B cell (primary cell): Measurements from ENCODE around the gene TBX3. TPM values are rescaled to one million over a fixed set of nuclear protein-coding genes. Genes with fewer than 3 reads are reported as not detected.

ENCODE experiments used
- ATAC-seq: fragments of 200-7000 bp; cut with Tn5 transposase; one replicate; pipeline ENCODE4 v1.10.0; 2021; ENCODE audit warnings: low read depth, mild to moderate bottlenecking, moderate number of reproducible peaks, moderate library complexity
- CTCF ChIA-PET: fragments of 350-600 bp; sonication (Branson Sonifier 250); formaldehyde crosslinking; loops from one replicate; lab custom pipeline; 2021; ENCODE audit warnings: antibody characterized with exemption, inconsistent platforms; lab: Charles Lee
- POLR2A ChIA-PET: fragments of 350-600 bp; sonication (Branson Sonifier 250); formaldehyde crosslinking; loops from one replicate; lab custom pipeline; 2021; ENCODE audit warnings: antibody characterized with exemption; lab: Charles Lee
- DNase-seq: peaks from one replicate; pipeline ENCODE4 v3.0.0; 2013
- H2AFZ ChIP-seq: 2 replicates; pipeline ENCODE4 v1.6.1; 2012; ENCODE audit warnings: mild to moderate bottlenecking, low read depth, low read length; ENCODE audit not compliant: insufficient read depth, poor library complexity, severe bottlenecking
- H3K27ac ChIP-seq, 2 donors: 1 replicate in 1 of 2; 2 replicates in 1 of 2; pipeline ENCODE4 v1.5.1; 2012 to 2013; ENCODE audit warnings: low read length in 2 of 2, mild to moderate bottlenecking in 2 of 2, moderate library complexity in 1 of 2
- H3K27me3 ChIP-seq, 4 experiments: fragments of 200-600 bp in 1 of 4; sonication (generic) in 1 of 4; replicated peaks in 1 of 4; 1 replicate in 2 of 4; 2 replicates in 2 of 4; pipeline versions ENCODE4 v1.6.1 to v1.7.0; 2013 to 2016; ENCODE audit warnings: low read length in 3 of 4, mild to moderate bottlenecking in 2 of 4, mixed read lengths in 1 of 4, moderate library complexity in 1 of 4; ENCODE audit not compliant: insufficient read depth in 4 of 4, control insufficient read depth in 3 of 4; ENCODE audit errors: control extremely low read depth in 1 of 4
- H3K36me3 ChIP-seq, 2 experiments: replicated peaks in 1 of 2; 1 replicate in 1 of 2; 2 replicates in 1 of 2; pipeline versions ENCODE4 v1.6.1 to v1.7.1; 2013; ENCODE audit warnings: low read length in 1 of 2; ENCODE audit not compliant: insufficient read depth in 2 of 2, control insufficient read depth in 1 of 2; ENCODE audit errors: control extremely low read depth in 1 of 2, extremely low read depth in 1 of 2
- H3K4me1 ChIP-seq, 2 donors: fragments of 200-600 bp in 1 of 2; sonication (generic) in 1 of 2; 1 replicate in 1 of 2; 2 replicates in 1 of 2; pipeline versions ENCODE4 v1.5.1 to v1.6.1; 2013 to 2017; ENCODE audit warnings: low read length in 2 of 2; ENCODE audit not compliant: control insufficient read depth in 2 of 2, insufficient read depth in 2 of 2
- H3K4me2 ChIP-seq: replicated peaks from 2 replicates; pipeline ENCODE3; 2012; ENCODE audit warnings: mild to moderate bottlenecking, low read depth, low read length; ENCODE audit not compliant: poor library complexity, severe bottlenecking
- H3K4me3 ChIP-seq, 5 experiments: fragments of 200-600 bp in 1 of 5; sonication (generic) in 1 of 5; 1 replicate in 3 of 5; 2 replicates in 2 of 5; pipeline versions ENCODE4 v1.5.1 to v1.7.0; 2011 to 2016; ENCODE audit warnings: low read length in 4 of 5, mild to moderate bottlenecking in 4 of 5, low read depth in 2 of 5, control low read depth in 1 of 5, moderate library complexity in 1 of 5; ENCODE audit not compliant: insufficient read depth in 1 of 5; ENCODE audit errors: control extremely low read depth in 1 of 5, extremely low read depth in 1 of 5
- H3K79me2 ChIP-seq: fragments of 200-600 bp; sonication (generic); one replicate; pipeline ENCODE4 v1.6.0; 2016; ENCODE audit warnings: low read length; ENCODE audit not compliant: control insufficient read depth, insufficient read depth
- H3K9ac ChIP-seq: fragments of 200-600 bp; sonication (generic); 2 replicates; pipeline ENCODE4 v1.6.1; 2017; ENCODE audit warnings: mild to moderate bottlenecking, low read length, moderate library complexity
- H3K9me3 ChIP-seq, 3 donors: one replicate each; pipeline versions ENCODE4 v1.6.1 to v1.7.1; 2013; ENCODE audit warnings: low read length in 2 of 3; ENCODE audit not compliant: control insufficient read depth in 2 of 3, insufficient read depth in 1 of 3; ENCODE audit errors: control extremely low read depth in 1 of 3
- H4K20me1 ChIP-seq: 2 replicates; pipeline ENCODE4 v1.6.0; 2012; ENCODE audit warnings: mild to moderate bottlenecking, low read length; ENCODE audit not compliant: insufficient read depth, control insufficient read depth, poor library complexity, severe bottlenecking
- H3K27ac Mint-ChIP-seq: one replicate; pipeline ENCODE4 v1.8.0; 2021; ENCODE audit warnings: mixed read lengths
- H3K27me3 Mint-ChIP-seq: one replicate; pipeline ENCODE4 v1.8.0; 2021; ENCODE audit warnings: mixed read lengths
- H3K4me1 Mint-ChIP-seq: one replicate; pipeline ENCODE4 v1.8.0; 2021; ENCODE audit warnings: mixed read lengths
- H3K4me3 Mint-ChIP-seq: one replicate; pipeline ENCODE4 v1.8.0; 2021; ENCODE audit warnings: mixed read lengths
- H3K9me3 Mint-ChIP-seq: one replicate; pipeline ENCODE4 v1.8.0; 2022; ENCODE audit warnings: mixed read lengths; ENCODE audit not compliant: insufficient read depth
- EZH2 ChIP-seq: IDR thresholded peaks from 2 replicates; pipeline ENCODE4 v1.6.1; 2012; ENCODE audit warnings: borderline replicate concordance, low read depth, mild to moderate bottlenecking, moderate library complexity, low read length; ENCODE audit not compliant: insufficient read depth, poor library complexity, severe bottlenecking
- WGBS: methylation state at CpG from one replicate; pipeline ENCODE4 v1.1.5; 2013; ENCODE audit warnings: missing lambda C conversion rate; ENCODE audit not compliant: insufficient coverage; 5-methylcytosine and 5-hydroxymethylcytosine counted together
- intact Hi-C: fragments of 100-400 bp; cut with micrococcal nuclease; formaldehyde crosslinking; loops from one replicate; pipeline ENCODE4 v1.10.0; 2022
- polyA plus RNA-seq: library from polyadenylated mRNA; depleted of rRNA; stranded (reverse); fragments of >200 nt; gene quantifications from 2 replicates; pipeline ENCODE4 v1.2.3, GENCODE V29; 2012
- total RNA-seq, 2 donors: library from RNA; stranded (reverse); fragments of 120-200 nt in 1 of 2; gene quantifications; 1 replicate in 1 of 2; 2 replicates in 1 of 2; pipeline versions ENCODE4 v1.2.3 to v1.2.4, GENCODE V29; 2013 to 2022
- TF ChIP-seq, protein P1 (sequence below): fragments of 200-600 bp; IDR thresholded peaks from one replicate; pipeline ENCODE4 v1.8.0; 2022; ENCODE audit warnings: antibody characterized with exemption, mild to moderate bottlenecking

TBX3 gene
- total and polyA plus RNA-seq, 2 donors (not counting 1 experiment from before 2014, with no cell fraction given): not detected

- Histone ChIP-seq H3K4me3 (no peak overlapping the region), H4K20me1 (no peaks in the 10 kb centered on the region), H3K79me2 (no peaks in the 10 kb centered on the region), H3K27ac (no peak overlapping the region), H3K4me1 (no peaks in the 10 kb centered on the region), H3K4me2 (no peak overlapping the region), H2AFZ (no peak overlapping the region), H3K9me3 (peaks cover 0 to 10% (median 2%) of the 10 kb centered on the region in 3 donors), H3K9ac (no peak overlapping the region), H3K36me3 (no peaks in the 10 kb centered on the region), H3K27me3 (peaks cover 0 to 42% (median 26%) of the 10 kb centered on the region in 4 experiments)
- WGBS: 3% methylated on average over 3 of the region's 3 CpGs
- TF ChIP-seq, protein P1, sequence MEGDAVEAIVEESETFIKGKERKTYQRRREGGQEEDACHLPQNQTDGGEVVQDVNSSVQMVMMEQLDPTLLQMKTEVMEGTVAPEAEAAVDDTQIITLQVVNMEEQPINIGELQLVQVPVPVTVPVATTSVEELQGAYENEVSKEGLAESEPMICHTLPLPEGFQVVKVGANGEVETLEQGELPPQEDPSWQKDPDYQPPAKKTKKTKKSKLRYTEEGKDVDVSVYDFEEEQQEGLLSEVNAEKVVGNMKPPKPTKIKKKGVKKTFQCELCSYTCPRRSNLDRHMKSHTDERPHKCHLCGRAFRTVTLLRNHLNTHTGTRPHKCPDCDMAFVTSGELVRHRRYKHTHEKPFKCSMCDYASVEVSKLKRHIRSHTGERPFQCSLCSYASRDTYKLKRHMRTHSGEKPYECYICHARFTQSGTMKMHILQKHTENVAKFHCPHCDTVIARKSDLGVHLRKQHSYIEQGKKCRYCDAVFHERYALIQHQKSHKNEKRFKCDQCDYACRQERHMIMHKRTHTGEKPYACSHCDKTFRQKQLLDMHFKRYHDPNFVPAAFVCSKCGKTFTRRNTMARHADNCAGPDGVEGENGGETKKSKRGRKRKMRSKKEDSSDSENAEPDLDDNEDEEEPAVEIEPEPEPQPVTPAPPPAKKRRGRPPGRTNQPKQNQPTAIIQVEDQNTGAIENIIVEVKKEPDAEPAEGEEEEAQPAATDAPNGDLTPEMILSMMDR: peak; percentile 94
- TF ChIP-seq EZH2: no peak
- intact Hi-C loops: no loop called here
- ATAC-seq: peak; percentile 33
- ChIA-PET CTCF (interaction anchor here (0.6 to 3.8 kb wide), 6 partner anchors 9 to 1255 kb away, joined by 3 to 62 read pairs (median 4); no protein-coding TSS in a partner anchor), POLR2A (no interaction called here)
- Mint-ChIP-seq H3K4me1 (no peaks in the 10 kb centered on the region), H3K27ac (no peak overlapping the region), H3K27me3 (peaks cover 49% of the 10 kb centered on the region), H3K9me3 (no peaks in the 10 kb centered on the region), H3K4me3 (no peak overlapping the region)
- DNase-seq: peak; percentile 60
Measured at GRCh38 chr12:114662512-114663177, 21.3 kb downstream of the TBX3 start.

- Histone ChIP-seq H4K20me1 (no peaks in the 10 kb centered on the region), H3K4me1 (no peaks in the 10 kb centered on the region), H3K9me3 (peaks cover 0 to 7% (median 0%) of the 10 kb centered on the region in 3 donors), H3K27ac (no peak overlapping the region), H3K4me2 (no peak overlapping the region), H3K36me3 (no peaks in the 10 kb centered on the region), H3K4me3 (no peak overlapping the region), H3K27me3 (peaks cover 0 to 31% (median 16%) of the 10 kb centered on the region in 4 experiments), H2AFZ (no peak overlapping the region), H3K79me2 (no peaks in the 10 kb centered on the region), H3K9ac (no peak overlapping the region)
- DNase-seq: no peak
- Mint-ChIP-seq H3K9me3 (no peaks in the 10 kb centered on the region), H3K4me1 (no peaks in the 10 kb centered on the region), H3K27ac (no peak overlapping the region), H3K4me3 (no peak overlapping the region), H3K27me3 (peaks cover 37% of the 10 kb centered on the region)
- TF ChIP-seq, protein P1: no peak
- no peak for TF ChIP-seq EZH2
- CTCF ChIA-PET: interaction anchor here (0.7 to 3.8 kb wide), 4 partner anchors 49 to 1256 kb away, joined by 3 to 62 read pairs (median 8); no protein-coding TSS in a partner anchor
- 100% methylated on average over 1 of the region's 1 CpG for WGBS
- POLR2A ChIA-PET: no interaction called here
- intact Hi-C loops: no loop called here
- no peak for ATAC-seq
Measured at GRCh38 chr12:114661245-114661644, 22.7 kb downstream of the TBX3 start.
